22Rv1 (cell line): ENCODE data around the gene FKBP15.
"Not testable (repeated sequence)": the region's sequence is repeated elsewhere in the genome, so short reads cannot be mapped to it uniquely, and the experiment has no call there.

ENCODE experiments used
- H3K27ac ChIP-seq: fragments of 450-650 bp; 2 replicates; pipeline ENCODE4 v1.5.1; 2017
- ZFX ChIP-seq: fragments of 450-650 bp; IDR thresholded peaks from 2 replicates; pipeline ENCODE4 v1.6.1; 2017; ENCODE audit warnings: antibody characterized with exemption, borderline replicate concordance
- TF ChIP-seq, protein P1 (sequence below): fragments of 450-650 bp; IDR thresholded peaks from 2 replicates; pipeline ENCODE4 v1.5.1; 2017; ENCODE audit warnings: mild to moderate bottlenecking

Gene FKBP15

GRCh38 chr9:113244556-113244955, 23.5 kb upstream of the FKBP15 start:
- no peak overlapping the region for H3K27ac ChIP-seq
- no peak for TF ChIP-seq ZFX
- TF ChIP-seq, protein P1, sequence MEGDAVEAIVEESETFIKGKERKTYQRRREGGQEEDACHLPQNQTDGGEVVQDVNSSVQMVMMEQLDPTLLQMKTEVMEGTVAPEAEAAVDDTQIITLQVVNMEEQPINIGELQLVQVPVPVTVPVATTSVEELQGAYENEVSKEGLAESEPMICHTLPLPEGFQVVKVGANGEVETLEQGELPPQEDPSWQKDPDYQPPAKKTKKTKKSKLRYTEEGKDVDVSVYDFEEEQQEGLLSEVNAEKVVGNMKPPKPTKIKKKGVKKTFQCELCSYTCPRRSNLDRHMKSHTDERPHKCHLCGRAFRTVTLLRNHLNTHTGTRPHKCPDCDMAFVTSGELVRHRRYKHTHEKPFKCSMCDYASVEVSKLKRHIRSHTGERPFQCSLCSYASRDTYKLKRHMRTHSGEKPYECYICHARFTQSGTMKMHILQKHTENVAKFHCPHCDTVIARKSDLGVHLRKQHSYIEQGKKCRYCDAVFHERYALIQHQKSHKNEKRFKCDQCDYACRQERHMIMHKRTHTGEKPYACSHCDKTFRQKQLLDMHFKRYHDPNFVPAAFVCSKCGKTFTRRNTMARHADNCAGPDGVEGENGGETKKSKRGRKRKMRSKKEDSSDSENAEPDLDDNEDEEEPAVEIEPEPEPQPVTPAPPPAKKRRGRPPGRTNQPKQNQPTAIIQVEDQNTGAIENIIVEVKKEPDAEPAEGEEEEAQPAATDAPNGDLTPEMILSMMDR, result no peak

DNA sequence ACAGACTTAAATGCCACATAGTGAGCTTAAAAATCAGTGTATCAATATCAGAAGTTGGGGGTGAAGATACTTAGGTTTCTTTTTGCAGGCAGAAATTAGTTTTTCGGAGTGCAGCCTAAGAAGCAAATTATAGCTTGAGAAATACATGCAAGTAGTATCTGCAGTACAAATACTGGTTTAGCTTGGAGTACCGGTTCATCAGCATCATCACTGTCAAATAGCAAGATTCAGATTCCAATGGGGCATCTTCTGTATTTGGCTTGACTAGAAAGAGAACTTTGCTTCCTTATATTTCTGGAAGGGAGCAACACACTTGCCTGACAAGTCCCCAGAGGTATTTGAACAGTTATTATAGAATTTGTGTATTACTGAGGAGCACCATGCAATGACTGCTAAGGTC, 20.1 kb upstream of the FKBP15 start:
- no peak overlapping the region for H3K27ac ChIP-seq
- TF ChIP-seq, protein P1, result no peak
- TF ChIP-seq ZFX, result no peak

- no peak overlapping the region for H3K27ac ChIP-seq
- no peak for TF ChIP-seq ZFX
- TF ChIP-seq, protein P1, result no peak
Measured at GRCh38 chr9:113238859-113239232, 17.8 kb upstream of the FKBP15 start.

GRCh38 chr9:113238202-113238858, 17.3 kb upstream of the FKBP15 start:
- H3K27ac ChIP-seq, result no peak overlapping the region
- TF ChIP-seq ZFX, result no peak
- TF ChIP-seq, protein P1, result no peak

GRCh38 chr9:113237026-113237425, 15.9 kb upstream of the FKBP15 start:
- no peak overlapping the region for H3K27ac ChIP-seq
- TF ChIP-seq, protein P1, result no peak
- TF ChIP-seq ZFX, result no peak

- H3K27ac ChIP-seq, result not testable (repeated sequence)
Measured at GRCh38 chr9:113235701-113236255, 14.7 kb upstream of the FKBP15 start.

DNA sequence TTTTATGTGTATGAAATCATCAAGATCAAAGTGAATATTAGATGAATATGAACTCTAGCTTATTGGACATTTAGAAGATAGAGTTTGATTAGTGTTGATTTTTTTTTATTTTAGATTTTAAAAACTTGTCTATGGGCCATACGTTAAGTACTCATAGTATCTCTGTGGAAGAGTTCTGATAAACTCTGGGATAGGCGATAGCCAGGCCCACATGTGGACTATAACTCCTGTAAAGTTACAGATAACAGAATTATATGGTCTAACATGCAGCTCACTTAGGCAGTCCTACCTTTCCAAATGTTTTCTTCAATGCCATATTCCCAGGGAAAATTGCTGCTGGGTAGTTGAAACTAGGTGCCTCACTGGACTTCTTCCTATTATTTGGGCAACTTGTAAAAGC, 10.6 kb upstream of the FKBP15 start:
- TF ChIP-seq, protein P1, result no peak
- TF ChIP-seq ZFX, result no peak
- H3K27ac ChIP-seq, result no peak overlapping the region
